K562 treated with DMSO at 1 percent for 48 hours (cell line): ENCODE results near the gene SIGLEC10. TPM values are rescaled to one million over a fixed set of nuclear protein-coding genes. Genes with fewer than 3 reads are reported as not detected.

Experiments
- total RNA-seq: library from RNA; unstranded; fragments of 300-600 nt; gene quantifications from 2 replicates; pipeline ENCODE4 v1.2.3, GENCODE V29; 2022; ENCODE audit warnings: low replicate concordance; ENCODE audit errors: extremely low read depth

Gene SIGLEC10
- total RNA-seq = not detected in 2 replicates

DNA sequence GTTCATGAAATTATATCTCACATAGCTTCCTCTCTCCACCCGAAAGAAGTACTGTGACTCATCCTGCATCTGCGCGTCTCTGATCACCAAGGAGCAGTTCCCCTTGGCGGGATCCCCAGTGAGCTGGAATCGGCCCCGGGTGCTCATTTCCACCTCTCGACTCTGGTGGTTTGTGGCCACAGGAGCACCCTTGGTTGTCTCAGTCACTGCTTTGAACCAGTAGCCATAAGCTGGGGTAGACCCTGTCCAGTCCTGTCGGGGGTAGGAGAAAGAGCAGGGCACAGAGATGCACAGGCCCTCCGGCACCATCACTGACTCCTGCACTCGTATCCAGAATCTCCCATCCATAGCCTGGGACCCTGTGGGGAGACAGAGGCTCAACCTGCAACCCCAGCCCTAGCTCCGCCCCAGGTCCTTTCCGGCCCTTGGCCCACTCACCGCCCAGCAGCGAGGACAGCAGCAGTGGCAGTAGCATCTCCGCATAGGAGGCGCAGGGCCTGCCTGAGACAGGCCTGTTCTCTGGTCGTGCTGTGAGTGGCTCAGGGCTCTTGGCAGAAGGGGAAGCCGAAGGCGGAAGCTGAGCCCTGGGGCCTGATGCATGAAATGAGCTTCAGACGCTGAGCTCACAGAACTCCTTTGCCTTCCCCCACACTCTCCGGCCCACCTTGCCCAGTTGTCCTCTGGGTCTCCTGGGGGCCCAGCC is at the start of gene SIGLEC10:
Gene SIGLEC10, minus strand, starts transcription at position 536 of the 703 bp plus-strand sequence. Its CDS starts 61 bp downstream, at position 475.

GRCh38 chr19:51458051-51458645 is 40.7 kb upstream of the SIGLEC10 start, which contains the start of gene SIGLEC8:
Gene SIGLEC8, minus strand, starts transcription at chr19:51458454. Its CDS starts 67 bp downstream, at chr19:51458387.

DNA sequence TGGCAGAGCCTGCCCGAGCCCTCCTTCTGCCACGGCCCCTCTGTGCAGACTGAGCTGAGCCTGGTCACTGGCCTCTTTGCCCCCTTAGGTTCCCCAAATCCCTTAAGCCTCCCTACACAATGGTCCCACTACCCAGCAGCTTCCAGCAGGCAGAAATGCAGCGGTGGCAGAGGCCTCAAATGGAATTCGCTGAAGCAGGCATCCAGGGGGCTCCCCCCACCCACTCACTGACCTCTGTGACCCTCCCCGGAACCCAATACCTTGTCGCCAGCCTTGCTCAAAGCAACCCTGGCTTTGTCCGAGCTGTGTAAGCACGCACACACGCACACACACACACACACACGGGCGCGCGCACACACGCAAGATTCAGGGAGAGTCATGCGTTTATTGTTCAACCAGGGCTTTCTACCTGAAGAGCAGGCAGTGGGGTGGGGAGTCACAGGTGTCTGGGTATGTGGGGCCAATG is 29.5 kb downstream of the SIGLEC10 start, which contains the start of gene LIM2:
Gene LIM2, minus strand, starts transcription at position 51 of the 466 bp plus-strand sequence. CDS start 531 bp downstream, outside the sequence.

DNA sequence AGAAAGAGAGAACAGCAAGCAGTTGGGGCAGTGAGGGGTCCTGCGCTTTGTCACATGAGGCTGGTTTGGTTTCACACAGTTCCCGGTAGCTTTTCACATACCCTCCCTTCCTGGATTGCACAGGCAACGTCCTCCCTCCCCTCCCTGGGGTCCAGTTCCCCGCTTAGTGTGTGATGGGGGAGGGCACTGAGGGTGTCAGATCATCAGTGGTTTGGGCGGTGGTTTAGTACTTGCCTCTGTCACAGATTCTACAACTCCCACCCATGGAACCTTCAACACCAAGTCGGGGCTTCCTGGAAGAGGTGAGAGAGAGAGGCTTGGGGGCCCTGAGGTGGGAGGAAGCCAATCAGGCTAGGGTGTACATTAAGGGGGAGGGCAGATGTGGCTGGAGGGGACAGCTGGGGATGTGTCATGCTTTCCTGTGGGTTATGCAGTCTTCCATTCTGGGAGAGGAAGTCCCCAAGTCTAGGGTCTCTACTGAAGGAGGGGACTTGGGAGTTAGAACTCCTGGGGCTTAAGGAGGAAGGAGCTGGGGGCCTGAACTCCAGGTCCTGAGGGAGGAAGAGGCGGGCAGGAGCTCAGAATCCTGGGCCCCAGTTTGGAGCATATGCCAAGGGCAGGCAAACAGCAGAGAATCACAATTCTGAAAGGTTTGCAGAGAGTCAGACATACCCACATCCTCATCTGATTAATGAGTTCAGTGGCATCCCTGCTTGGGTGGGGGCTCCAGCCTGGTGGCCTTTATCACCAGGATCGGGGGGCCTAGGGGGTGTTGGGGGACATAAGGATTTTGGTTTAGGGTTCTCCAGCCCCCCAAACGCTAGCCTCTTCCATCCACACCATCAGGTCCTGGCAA is 44.6 kb downstream of the SIGLEC10 start, which contains the start of gene NKG7:
Gene NKG7, minus strand, starts transcription at position 6 of the 856 bp plus-strand sequence. CDS start 119 bp downstream, outside the sequence.

DNA sequence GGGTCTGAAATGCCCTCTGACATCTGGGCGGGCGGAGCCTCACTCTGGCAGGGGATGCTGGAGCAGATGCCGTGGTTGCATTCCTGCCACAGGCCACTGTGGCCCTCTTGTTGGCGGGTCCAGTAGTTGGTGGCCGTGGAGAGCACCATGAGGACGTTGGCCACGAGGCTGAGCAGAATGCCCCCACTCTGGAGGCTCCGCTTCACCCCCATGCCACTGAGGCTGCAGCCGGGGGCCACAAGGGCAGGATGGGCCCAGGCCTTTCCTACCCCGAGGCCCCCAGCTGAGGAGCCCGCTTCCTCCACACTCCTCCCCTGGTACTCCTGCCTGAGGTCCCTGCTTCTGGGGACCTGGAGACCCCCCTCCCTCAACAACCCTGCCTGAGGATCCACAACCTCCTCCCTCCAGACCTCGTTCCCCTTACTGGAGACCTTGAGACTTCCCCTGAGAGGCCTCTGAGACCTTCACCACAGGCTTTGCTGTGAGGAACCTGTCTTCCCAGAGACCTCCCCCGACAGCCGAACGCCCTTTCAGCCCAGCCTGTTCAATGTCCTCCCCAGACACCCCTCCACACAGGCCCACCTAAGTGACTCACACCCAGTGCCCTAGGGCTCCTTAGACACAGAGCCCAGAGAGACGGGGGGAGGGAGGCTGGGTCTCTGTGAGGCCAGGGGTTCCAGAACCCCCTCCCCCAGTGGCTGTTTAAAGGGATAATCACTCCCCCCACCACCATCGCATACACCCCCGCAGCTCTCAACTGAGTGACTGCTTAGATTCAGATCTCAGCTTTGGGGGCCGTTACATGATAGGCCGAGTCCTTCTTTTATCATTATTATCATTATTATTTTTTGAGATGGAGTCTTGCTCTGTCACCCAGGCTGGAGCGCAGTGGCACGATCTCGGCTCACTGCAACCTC is 48.8 kb downstream of the SIGLEC10 start, which contains the start of gene CLDND2:
Gene CLDND2, minus strand, starts transcription at position 638 of the 917 bp plus-strand sequence. Its CDS starts 426 bp downstream, at position 212.

GRCh38 chr19:51365965-51366388 is 51.5 kb downstream of the SIGLEC10 start, which contains the start of gene ETFB:
Gene ETFB, minus strand, starts transcription at chr19:51366388. Its CDS starts 62 bp downstream, at chr19:51366326.

Other genes with a start within 250 kb of the SIGLEC10 start
- gene CD33, start 192.6 kb downstream of the SIGLEC10 start, total RNA-seq = not detected in 2 replicates
- not detected in 2 replicates for gene SIGLECL1, start 166.6 kb downstream of the SIGLEC10 start, total RNA-seq
- not detected in 2 replicates for gene IGLON5, start 106.0 kb downstream of the SIGLEC10 start, total RNA-seq
- gene VSIG10L, start 75.5 kb downstream of the SIGLEC10 start, total RNA-seq = not detected in 2 replicates
- gene ETFB, start 51.3 kb downstream of the SIGLEC10 start, total RNA-seq = not detected in 2 replicates
- not detected in 2 replicates for gene CLDND2, start 48.6 kb downstream of the SIGLEC10 start, total RNA-seq
- not detected in 2 replicates for gene NKG7, start 45.0 kb downstream of the SIGLEC10 start, total RNA-seq
- not detected in 2 replicates for gene LIM2, start 29.7 kb downstream of the SIGLEC10 start, total RNA-seq
- gene C19orf84, start 27.1 kb downstream of the SIGLEC10 start, total RNA-seq = not detected in 2 replicates
- gene SIGLEC8, start 40.8 kb upstream of the SIGLEC10 start, total RNA-seq = not detected in 2 replicates
- not detected in 2 replicates for gene CEACAM18, start 60.9 kb upstream of the SIGLEC10 start, total RNA-seq
- not detected in 2 replicates for gene SIGLEC12, start 84.2 kb upstream of the SIGLEC10 start, total RNA-seq
- not detected in 2 replicates for gene SIGLEC6, start 114.0 kb upstream of the SIGLEC10 start, total RNA-seq
- not detected in 2 replicates for gene ZNF175, start 153.6 kb upstream of the SIGLEC10 start, total RNA-seq
- gene SIGLEC5, start 212.8 kb upstream of the SIGLEC10 start, total RNA-seq = not detected in 2 replicates
- not detected in 2 replicates for gene SIGLEC14, start 229.2 kb upstream of the SIGLEC10 start, total RNA-seq